Measurements from ENCODE around the gene CROCC2.
"Not testable (repeated sequence)": the region's sequence is repeated elsewhere in the genome, so short reads cannot be mapped to it uniquely, and the experiment has no call there.

CROCC2 gene

GRCh38 chr2:240972201-240972600, 66.1 kb downstream of the CROCC2 start:
- no peak for DNase-seq

DNA sequence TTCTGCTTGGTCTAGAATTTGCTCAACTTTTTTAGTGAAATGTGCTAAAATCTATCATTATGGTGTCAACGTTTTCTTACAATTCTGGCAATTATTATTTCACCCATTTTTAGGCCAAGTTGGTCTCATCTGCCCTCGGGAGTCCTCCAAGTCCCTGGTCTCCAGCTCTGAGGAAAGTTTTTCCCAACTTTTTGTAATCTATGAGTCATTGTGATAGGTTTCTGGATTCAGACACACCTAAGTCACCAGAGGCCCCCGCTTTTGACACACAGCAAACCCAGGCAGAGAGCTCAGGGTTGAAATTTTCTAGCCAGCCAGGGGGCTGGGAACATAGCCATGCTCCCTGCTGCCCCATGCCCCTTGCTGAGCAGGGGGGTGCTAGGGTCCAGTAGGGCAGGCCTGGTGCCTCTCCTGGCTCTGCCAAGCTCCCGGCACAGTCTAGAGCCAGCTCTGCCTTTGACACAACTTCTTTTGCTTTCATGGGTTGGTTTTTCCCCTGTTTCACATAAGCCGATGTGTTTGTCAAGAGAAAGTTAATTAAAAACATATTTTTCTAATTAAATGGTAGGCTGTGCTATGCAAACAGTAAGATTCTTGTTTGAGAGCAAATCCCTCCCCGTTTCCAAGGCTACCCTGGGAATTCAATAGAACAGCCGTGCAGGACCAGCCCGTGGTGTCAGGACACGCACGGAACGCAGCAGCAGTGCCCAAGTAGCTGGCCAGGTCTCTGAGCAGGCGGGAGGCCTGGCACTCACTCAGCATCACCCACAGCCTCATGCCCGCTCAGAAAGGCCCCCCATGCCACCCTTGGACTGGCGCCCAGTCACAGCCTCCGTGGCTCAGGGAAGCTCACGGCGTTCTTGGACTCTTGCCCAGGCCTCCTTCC, 66.7 kb downstream of the CROCC2 start:
- no peak for DNase-seq

DNA sequence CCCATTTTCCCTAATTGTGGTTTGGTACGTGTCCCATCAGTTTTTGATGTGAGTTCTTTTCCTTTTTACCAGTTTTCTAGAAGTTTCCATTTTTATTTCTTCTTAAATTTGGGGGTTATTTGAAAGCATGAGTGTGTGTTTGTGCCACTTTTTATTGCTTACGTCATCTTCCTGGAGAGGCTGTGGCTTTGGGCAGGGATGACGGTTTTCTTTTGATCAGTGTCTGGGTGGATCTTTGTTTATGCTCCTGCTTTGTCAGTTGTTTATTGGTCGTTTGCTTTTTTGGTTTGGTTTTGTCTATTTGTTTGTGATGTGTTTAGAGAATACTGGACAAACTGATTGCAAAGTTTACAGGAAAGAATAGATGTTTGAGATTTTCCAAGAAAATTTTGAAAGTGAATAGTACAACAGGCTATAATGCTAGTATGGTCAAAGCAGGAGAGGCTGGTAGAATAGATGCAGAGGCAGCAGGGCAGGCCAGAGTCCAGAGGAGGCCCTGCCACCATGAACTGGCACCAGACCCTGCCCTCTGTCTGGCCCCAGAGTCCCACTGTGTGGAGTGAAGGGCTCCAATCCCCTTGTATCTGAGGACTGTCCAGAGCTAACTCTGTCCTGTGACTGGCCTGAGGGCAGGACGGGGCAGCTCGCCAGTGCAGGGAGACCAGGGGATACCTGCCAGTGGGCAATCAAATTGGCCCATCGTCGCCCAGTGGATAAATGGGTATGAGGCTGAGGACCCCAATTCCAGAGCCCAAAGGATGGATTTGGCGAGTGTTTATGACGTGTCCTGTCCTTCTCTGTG, 68.8 kb downstream of the CROCC2 start:
- peak; percentile 58 for DNase-seq

DNA sequence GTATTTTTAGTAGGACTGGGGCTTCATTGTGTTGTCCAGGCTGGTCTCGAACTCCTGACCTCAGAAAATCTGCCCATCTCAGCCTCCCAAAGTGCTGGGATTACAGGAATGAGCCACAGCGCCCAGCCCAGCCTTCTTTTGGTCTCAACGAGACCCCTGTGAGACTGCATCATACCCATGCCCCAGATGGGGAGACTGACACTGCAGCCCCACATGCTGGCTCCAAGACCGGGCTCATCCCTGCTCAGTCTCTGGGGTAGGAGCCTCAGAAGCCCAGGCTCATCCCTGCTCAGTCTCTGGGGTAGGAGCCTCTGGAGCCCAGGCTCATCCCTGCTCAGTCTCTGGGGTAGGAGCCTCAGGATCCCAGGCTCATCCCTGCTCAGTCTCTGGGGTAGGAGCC, 69.8 kb downstream of the CROCC2 start:
- DNase-seq: not testable (repeated sequence)

GRCh38 chr2:240981280-240981679, 75.1 kb downstream of the CROCC2 start:
- DNase-seq: no peak

GRCh38 chr2:240981871-240982800, 76.0 kb downstream of the CROCC2 start:
- DNase-seq: no peak

- DNase-seq: no peak
Measured at GRCh38 chr2:240982821-240983281, 76.7 kb downstream of the CROCC2 start.

DNA sequence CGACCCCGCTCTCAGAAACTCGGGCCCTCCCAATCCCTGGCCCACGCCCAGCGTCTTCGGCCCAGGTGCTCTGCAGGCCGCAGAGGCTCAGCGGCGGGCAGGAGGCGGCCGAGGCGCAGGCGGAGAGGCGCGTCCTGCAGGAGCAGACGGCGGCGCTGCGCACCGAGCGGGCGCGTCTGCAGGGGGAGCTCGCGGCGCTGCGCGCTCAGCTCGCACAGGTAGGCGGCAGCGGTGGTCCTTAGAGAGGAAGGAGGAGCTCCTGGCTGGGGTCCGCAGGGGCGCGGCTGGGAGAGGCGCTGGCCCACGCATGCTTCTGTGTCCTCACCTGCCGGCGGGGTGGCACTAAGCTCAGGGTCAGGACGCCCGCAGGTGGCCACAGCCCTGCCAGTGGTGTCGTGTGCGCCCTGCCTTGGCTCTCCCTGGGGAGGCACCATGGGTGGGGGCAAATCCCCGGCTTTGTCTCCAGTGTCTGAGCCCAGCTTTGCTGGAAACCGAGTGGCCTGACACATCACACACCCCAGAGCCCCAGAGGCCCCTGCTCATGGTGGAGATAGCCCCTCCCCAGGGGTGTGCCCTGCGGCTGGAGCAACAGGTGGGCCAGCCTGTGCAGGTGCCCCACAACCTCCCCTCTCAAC, 77.3 kb downstream of the CROCC2 start:
- DNase-seq: no peak

DNA sequence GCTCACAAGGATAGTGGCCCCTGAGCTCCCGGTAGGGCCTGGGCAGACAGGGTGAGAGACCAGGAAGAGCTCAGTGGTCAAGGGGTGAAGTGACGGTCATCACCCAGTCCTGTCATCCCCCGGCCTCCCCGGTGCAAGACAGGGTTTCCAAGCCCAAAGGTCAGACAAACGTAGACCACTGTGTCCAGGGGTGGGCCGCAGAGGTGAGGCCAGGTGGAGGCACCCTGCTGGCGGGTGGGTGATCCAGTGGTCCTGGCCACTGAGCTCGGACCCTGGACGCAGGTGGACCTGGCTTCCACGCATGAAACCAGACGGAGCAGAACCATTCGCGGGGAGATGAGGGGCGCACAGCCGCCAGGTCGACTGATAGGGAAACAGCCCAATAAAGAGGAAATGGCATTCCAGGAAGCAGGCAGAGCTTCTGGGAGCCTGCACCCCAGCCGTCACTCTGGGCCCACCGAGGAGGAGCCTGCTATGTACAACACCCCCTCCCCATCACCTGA, 77.9 kb downstream of the CROCC2 start:
- DNase-seq: no peak

DNA sequence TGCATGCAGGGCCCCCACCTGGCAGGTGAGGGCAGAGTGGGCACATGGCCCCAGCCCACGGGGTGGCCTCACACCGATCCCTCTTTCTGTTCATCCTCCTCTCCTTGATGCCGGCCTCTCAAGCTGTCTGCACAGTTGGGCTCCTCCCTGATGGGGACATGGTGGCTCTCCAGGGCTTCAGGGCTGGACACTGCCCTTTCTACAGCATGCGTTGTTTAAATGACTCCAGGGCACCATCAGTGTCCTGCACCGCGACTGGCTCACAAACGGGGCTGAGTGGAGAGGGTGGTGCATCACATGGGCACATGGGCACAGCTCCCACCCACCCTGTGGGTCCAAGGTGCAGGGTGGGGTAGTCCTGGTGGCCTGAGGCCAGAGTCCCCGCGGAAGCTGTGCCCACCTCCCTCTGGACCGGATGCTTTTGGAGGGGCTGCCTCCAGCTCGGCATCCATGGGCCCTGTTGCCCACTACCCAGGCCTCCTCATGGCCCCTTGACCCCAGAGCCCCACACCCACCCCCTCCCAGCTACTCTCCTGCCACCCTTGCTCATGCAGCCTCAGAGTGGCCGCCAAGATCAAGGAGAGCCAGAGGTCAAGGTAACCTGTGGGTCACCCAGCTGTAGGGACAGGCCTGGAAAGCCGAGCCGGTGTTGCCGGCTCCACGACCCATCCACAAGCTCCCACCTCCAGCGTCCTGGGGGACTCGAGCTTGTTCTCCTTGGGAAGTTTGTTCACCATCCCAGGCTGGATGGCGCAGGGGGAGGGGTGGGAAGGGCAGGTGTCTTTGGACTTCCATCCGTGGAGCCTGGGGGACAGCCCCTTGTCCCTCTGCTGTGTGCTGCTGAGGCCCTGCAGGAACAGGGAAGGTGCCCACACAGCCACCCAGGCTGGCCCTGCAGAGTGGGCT, 80.0 kb downstream of the CROCC2 start:
- DNase-seq: no peak

DNA sequence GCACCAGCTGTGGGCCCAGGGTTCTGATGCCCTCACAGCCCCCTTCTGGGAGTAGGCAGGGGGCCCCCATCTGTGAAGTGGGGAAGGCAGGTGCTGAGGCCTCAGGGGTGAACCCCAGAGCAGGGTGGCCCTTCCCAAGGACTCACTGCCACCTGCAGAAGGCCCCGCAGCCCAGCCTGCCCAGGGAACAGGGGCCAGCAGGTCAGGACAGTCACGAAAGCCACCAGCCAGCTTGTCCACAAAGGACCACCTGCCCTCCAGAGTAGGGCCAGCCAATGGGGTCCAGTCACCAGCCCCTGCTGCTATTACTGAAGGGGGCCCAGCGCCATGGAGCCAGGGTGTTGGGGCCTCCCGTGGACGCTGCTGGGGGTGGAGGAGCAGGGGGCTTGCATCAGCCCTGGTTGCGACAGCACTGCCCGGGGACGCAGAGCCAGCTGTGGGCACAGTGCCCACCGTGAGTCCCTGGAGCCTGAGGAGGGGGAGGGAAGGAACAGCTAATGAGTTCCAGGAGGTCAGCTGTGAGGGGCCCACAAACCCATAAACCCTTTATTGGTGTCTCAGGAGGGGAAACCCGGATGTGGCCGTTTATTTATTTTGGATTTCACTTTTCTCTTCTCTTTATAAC, 80.8 kb downstream of the CROCC2 start:
- DNase-seq: no peak

GRCh38 chr2:240987588-240987987, 81.5 kb downstream of the CROCC2 start:
- no peak for DNase-seq

DNA sequence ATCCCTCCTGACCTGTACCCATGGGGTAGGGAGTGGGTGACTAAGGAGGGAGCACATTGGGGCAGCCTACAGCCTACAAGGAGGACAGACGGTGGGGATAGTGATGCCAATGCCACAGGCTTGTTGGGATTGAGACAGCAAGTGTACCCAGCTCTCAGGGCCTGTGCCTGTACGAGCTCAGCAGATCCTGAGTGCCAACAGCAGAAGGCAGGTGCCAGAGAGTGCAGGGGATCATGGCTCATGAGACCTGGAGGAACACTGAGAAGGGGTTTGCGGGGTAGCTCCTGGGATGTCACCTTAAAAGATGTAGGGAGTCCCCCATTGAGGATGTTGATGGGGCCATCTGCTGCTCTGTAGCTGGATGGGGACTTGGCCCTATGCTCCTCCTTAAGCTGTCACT, 82.0 kb downstream of the CROCC2 start:
- DNase-seq: no peak

DNA sequence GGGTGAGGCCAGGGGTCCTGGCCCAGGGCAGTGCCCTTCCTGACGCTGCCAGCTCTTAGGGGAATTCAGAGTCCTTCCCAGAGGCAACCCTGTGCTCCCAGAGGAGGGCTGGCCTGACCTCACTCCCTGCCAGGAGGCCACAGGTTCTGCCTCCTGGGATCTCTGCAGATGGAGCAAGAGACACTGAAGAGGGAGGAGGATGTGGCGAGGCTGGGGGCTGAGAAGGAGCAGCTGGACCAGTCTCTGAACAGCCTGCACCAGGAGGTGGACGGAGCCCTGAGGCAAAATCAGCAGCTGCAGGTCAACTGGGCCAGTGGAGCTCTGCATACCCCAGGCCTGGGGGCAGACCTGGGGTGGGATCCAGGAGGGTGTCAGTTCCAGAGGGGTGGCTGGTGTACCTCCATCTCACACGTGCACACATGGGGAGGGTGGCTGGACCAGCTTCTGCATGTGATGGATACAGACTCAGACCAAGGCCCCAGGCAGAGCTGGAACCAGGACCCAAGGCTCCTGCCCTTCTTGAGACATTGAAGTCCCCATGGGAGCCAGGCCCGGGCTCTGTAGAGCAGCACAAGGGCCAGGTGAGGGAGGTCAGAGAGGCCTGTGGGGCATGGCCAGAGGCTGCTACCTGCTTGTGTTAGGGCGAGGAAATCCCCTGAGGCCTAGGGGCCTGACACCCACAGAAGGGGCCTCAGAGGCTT, 82.6 kb downstream of the CROCC2 start:
- no peak for DNase-seq

GRCh38 chr2:240989451-240990265, 83.5 kb downstream of the CROCC2 start:
- no peak for DNase-seq

GRCh38 chr2:240990266-240990529, 84.1 kb downstream of the CROCC2 start:
- no peak for DNase-seq

DNA sequence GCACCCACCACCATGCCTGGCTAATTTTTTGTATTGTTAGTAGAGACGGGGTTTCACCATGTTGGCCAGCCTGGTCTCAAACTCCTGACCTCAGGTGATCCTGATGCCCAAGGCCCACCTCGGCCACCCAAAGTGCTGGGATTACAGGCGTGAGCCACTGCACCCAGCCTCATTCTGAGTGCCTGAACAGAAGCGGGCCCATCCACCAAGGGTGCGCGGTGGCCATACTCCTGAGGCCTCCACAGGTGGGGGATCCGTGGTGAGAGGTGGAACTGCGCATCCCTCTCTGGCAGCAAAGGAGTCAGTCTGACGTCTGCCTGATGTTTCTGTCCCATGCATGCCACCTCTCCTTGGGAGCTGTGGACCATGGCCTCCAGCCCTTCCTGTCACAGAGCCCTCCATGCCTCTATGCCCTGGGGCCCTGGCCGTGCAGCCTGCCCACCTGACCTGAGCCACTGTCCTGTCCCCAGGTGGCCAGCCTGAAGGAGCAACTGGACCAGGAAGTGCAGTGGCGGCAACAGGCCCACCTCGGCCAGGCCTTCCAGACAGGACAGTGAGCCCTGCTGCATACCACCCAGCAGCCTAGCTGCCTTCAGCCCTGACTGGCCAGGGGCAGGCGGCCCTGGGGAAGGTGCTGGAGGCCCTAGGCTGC, 84.7 kb downstream of the CROCC2 start:
- DNase-seq: no peak

GRCh38 chr2:240991378-240992263, 85.5 kb downstream of the CROCC2 start:
- no peak for DNase-seq
